Retina (tissue), 1 donor: ENCODE results near the gene FABP7.

Source experiments
- DNase-seq: peaks from one replicate; pipeline ENCODE4 v3.0.0-alpha.2; 2016

FABP7 gene

DNA sequence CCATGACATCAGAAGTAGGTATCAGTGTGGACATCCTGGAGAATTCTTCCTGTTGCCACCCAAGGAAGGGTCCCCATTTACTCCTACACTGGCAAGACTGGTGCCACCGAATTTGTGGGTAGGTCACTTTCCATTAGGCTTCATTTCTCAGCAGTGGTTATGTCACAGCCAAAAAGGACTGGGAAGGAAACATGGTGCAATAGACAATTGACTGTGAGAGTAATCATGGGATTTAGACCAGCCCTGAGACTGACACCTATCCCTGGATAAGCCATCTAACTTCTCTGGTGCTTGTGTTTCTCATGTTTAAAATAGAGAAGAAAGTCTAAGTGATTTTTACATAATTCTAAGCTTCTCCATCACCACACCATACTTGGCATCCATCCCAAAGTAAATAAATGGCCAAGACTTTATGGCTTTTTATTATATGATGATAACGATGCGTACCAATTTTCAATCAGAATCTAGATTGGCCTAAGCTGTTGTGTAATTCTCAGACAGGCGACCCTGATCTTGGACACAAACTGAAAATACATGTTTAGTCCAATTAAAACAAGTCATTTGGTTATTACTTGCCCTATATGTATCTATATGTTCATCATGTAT, 19.7 kb downstream of the FABP7 start:
- DNase-seq, result no peak

DNA sequence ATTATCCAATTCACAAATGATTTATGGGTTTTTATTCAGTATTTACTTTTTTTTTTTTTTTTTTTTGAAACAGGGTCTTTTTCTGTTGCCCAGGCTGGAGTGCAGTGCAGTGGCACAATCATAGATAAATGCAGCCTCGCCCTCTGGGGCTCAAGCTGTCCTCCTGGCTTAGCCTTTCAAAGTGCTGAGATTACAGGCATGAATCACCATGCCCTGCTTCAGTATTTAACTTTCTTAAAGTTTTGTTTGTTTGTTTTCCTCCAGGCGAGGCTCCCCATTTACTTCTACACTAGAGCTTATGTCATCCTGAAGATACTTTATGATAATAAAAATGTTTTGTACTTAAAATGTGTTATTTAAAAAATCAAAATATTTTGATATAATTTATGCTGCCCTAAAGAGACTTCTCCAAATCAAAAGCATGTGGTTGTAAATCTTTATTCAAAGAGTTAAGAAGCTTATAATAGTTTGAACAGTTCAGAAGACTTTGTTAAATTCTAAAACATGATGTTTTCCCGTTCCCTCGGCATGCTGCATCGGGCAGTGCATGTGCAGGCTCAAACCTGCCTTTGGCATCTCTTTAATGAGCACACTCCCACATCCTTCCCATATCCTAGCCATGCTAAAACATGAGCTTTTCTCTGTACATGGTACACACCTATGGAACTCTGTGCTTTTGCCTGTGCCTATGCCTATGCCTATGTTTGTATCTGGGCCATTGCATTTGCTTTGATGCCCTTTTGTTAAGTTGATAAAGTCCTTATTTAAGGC, 20.6 kb downstream of the FABP7 start:
- no peak for DNase-seq

DNA sequence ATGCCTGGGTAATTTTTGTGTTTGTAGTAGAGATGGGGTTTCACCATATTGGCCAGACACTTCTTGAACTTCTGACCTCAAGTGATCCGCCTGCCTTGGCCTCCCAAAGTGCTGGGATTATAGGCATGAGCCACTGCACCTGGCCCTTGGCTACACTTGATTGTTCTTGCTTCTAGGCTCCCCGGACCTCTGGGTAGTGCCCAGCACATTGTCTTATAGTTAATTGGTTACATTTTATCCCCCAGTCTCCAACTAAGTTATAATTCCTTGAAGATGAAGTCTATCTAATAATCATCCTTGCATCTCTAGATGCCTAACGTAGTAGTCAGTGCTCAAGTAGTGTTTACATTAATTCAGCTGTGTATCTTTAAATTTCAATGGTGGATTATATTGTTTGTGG, 21.4 kb downstream of the FABP7 start:
- no peak for DNase-seq

DNA sequence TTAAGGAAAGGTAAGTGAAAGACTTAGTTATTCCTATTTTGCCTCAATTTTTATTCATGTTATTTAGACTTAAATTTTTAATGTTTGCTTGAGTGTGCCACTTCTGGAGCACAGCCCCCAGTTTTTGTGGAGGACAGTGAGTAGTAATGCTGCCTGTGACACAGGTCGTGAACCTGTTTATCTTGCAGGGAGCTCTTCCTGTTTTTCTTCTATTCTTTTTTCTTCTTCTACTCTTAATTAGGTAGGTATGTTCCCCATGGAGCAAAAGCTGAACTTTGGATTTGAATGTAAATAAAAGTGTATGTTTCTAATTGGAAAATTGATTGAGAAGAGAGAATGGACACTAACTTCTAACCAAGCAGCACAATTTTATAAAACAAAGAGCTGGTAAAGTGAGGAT, 21.9 kb downstream of the FABP7 start:
- DNase-seq, result no peak

- DNase-seq, result no peak
Measured at GRCh38 chr6:122803171-122803661, 23.7 kb downstream of the FABP7 start.

GRCh38 chr6:122804962-122805485, 25.5 kb downstream of the FABP7 start:
- DNase-seq, result no peak

DNA sequence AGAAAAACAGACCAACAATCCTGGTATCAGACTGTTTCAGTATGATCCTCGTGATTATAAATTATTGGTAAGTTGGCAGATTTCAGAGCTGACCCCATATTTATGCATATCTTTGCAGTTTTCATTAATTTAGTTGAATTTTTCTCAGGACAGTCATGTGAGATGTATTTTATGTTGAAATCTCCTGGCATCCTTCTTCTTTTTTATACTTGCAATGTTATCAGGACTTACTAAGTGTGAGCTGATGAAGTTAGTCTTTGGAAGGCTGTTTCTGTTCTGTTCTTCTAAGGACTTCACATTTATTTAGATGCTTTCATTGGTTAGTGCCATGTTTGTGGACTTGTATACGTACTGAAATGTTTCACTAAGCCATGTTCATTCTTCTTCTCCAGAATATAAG, 26.8 kb downstream of the FABP7 start:
- no peak for DNase-seq

DNA sequence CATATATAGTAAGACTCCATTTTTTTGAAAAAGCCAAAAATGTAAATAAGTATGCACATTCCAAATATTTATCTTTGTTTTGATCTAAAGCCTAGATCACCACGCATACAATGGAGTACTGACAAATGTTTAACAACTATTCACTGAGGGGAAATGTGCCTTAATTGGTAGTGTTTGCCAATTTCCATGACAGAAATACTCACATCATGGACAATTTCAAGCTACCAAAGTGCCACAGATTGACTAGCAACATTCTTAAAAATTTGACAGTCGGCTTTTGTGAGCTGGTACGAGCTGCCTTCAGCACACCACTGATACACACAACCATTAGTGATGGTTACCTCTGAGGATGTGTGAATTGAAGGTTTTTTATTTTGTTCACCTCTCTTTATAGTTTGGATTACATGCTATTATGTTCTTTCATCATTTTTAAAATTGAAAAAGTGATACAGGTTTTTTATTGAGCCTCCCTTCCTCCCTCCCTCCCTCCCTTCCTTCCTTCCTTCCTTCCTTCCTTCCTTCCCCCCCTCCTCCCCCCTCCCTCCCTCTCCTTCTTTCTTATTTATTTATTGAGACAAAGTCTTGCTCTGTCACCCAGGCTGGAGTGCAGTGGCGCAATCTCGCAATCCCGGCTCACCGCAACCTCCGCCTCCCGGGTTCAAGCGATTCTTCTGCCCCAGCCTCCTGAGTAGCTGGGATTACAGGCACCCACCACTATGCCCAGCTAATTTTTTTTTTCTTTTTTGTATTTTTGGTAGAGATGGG, 28.8 kb downstream of the FABP7 start:
- DNase-seq, result no peak

DNA sequence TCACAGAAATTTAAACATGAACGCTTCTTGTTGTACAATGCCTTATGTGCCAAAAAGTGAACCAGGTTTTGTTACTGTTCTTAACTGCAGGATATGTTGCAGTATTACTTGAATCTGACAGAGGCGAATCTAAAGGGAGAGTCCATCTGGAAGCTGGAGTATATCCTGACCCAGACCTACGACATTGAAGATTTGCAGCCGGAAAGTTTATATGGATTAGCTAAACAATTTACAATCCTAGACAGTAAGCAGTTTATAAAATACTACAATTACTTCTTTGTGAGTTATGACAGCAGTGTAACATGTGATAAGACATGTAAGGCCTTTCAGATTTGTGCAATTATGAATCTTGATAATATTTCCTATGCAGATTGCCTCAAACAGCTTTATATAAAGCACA, 29.5 kb downstream of the FABP7 start:
- no peak for DNase-seq

DNA sequence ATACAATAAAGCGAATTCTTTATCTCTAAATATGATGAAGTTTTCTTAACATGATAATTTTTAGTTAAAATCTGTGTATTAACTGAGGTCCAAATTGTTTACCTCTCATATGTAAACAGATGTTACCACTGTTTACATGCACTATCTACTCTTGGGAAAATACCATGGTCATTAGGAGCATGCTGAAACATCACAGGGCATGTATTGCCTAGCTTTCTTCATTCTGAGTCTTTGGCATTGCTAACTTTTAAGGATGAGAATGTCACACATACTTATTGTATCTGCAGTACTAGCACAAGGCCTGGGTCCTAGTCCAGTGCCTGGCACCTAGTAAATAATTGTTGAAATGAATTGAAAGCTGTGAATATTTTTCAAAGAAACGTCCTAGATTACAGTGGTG, 30.2 kb downstream of the FABP7 start:
- DNase-seq, result no peak

DNA sequence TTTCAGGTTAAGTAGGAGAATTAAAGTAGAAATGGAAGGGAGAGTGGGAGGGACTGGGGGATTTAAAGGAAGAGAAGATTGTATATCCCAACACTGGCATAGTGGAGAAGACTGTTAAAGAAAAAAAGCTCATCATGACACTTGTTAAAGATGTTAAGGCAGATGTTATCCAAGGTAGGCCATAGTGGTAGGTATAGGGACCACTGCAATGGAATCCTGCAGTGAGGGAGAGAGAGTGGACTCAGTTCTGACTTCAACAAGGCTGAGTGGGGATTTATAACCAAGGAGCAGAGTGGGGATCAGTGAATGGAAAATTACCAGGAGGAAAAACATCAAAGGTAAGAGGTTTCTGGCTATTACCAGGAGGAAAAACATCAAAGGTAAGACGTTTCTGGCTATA, 30.7 kb downstream of the FABP7 start:
- no peak for DNase-seq

DNA sequence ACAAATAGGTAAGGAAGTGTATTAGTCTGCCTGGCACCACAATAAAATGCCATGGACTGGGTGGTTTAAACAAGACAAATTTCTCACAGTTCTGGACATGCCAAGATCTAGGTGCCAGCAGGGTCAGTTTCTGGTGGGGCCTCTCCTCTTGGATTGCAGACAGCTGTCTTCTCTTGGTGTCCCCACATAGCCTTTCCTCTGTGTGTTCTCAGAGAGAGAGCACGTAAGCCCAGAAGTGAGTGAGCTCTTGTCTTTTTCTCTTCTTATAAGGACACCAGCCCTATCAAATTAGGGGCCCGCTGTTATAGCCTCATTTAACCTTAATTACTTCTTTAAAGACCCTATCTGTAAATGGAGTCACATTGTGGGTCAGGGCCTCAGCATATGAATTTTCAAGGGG, 37.8 kb downstream of the FABP7 start:
- DNase-seq, result no peak

DNA sequence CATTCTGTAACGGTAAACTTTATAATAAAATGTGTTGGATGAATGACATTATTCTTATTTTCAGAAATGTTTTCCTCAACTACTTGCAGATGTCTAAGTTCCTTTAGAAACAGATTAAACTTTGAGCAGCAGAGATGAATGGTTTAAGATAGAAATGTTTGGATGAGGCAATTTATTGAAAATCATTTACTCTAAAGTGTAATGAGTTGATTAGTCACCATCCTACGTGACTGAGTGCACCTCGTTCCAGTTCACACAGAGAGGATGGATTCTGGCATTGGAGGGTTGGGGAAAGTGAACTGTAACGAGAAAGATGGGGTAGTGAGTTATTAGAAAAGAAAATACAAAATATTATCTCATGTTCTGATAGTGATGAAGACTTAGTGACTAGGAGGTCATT, 38.2 kb downstream of the FABP7 start:
- DNase-seq, result no peak

DNA sequence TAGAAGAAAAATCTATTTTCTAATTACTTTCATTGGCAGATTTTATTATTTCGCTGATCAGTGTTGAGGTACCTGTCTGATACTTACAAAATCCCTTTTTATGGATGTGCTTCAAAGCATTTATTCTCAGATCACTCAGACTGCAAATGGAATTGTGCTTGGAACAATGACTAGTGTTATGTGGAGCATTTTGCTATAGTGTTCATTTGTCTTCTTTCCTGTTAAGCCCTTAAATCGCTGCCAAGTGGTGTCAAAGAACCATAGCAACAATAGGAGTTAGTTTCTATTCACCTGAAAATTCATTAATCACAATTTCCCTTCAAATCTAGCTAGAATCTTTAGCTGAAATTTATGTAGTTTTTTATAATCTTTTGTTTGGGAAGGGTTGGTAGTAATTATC, 39.4 kb downstream of the FABP7 start:
- DNase-seq, result no peak

GRCh38 chr6:122821095-122821494, 41.6 kb downstream of the FABP7 start:
- DNase-seq, result no peak

- DNase-seq, result peak; percentile 18
Measured at GRCh38 chr6:122825163-122825562, 45.6 kb downstream of the FABP7 start.

DNA sequence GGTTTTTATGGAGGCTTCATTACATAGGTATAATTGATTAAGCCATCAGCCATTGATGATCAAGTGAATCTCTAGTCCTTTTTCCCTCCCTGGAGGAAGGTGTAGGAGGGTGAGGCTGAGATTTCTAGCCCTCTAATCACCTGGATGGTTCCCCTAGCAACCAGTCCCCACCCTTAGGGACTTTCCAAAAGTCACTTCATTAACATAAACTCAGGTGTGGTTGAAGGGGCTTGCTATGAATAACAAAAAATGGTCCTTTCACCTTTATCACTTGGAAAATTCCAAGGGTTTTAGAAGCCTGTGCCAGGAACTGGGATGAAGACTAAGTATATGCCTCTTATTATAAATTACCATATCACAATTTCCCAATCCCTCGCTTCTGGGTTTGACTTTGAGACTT, 49.9 kb downstream of the FABP7 start:
- DNase-seq, result no peak

DNA sequence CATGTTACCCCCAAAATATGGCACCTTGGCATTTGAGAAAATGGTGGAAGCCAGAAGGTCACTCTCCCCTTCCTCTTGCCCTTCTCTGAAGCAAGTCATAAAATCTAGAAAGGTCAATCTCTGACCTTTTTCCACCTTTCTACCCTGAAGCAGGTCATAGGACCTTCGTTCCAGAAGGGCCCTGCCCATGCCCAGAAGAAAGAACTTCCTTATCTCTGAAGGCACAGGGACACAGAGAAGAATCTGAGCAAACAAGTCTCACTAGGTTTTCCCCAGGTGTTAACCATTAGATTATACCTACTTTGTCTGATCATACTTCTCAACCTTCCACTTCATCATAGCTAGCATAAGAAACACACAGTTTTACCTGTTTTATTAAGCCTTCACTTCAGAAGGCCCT, 52.0 kb downstream of the FABP7 start:
- DNase-seq, result no peak

- no peak for DNase-seq
Measured at GRCh38 chr6:122832459-122832858, 52.9 kb downstream of the FABP7 start.

GRCh38 chr6:122833021-122833491, 53.5 kb downstream of the FABP7 start:
- DNase-seq, result peak; percentile 49
